Caki2 (cell line): ENCODE results near the gene APLP2. TPM values are rescaled to one million over a fixed set of nuclear protein-coding genes. Genes with fewer than 3 reads are reported as not detected.
"Not testable (repeated sequence)": the region's sequence is repeated elsewhere in the genome, so short reads cannot be mapped to it uniquely, and the experiment has no call there.

ENCODE experiments used
- DNase-seq: peaks from one replicate; pipeline ENCODE4 v3.0.0-alpha.2; 2015; ENCODE audit warnings: low read depth
- in situ Hi-C: cut with HindIII; loops from 2 replicates; pipeline ENCODE4 v1.10.0; 2016; ENCODE audit warnings: low sequenced_read_pairs, low pct_unique_long_range_greater_than_20kb, mixed read lengths
- total RNA-seq: library from RNA; depleted of rRNA; stranded (reverse); fragments of >200 nt; shearing (Covaris generic); gene quantifications from 2 replicates; pipeline ENCODE4 v1.2.3, GENCODE V29; 2014; ENCODE audit warnings: low replicate concordance; rRNA removed

APLP2 gene
- total RNA-seq, 1 experiment from 2014 or later, result 169 TPM

GRCh38 chr11:130193551-130193950 lies 123.9 kb downstream of the APLP2 start:
- DNase-seq, in situ Hi-C loops: not testable (repeated sequence)

Other genes starting within 250 kb of the APLP2 start
- gene NFRKB, start 174.3 kb upstream of the APLP2 start, total RNA-seq, result 3.6 and 6.3 TPM in 2 replicates
- 0.70 and 1.5 TPM in 2 replicates for gene PRDM10, start 67.1 kb upstream of the APLP2 start, total RNA-seq
- gene ST14, start 89.9 kb downstream of the APLP2 start, total RNA-seq, result 0.37 TPM in 1 of 2 replicates, not detected in the other
- 23.8 and 25.5 TPM in 2 replicates for gene ZBTB44, start 245.0 kb downstream of the APLP2 start, total RNA-seq